ENCODE data around the gene TSPAN11.

- TF ChIP-seq, protein P1, sequence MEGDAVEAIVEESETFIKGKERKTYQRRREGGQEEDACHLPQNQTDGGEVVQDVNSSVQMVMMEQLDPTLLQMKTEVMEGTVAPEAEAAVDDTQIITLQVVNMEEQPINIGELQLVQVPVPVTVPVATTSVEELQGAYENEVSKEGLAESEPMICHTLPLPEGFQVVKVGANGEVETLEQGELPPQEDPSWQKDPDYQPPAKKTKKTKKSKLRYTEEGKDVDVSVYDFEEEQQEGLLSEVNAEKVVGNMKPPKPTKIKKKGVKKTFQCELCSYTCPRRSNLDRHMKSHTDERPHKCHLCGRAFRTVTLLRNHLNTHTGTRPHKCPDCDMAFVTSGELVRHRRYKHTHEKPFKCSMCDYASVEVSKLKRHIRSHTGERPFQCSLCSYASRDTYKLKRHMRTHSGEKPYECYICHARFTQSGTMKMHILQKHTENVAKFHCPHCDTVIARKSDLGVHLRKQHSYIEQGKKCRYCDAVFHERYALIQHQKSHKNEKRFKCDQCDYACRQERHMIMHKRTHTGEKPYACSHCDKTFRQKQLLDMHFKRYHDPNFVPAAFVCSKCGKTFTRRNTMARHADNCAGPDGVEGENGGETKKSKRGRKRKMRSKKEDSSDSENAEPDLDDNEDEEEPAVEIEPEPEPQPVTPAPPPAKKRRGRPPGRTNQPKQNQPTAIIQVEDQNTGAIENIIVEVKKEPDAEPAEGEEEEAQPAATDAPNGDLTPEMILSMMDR (IDR thresholded peaks at IDR 0.05; ENCODE audit: insufficient read depth, low read length, poor library complexity, severe bottlenecking) = no peak
- no peak for TF ChIP-seq EZH2phosphoT487 (conservative IDR thresholded peaks at IDR 0.05; ENCODE audit: low read length)
Observed at GRCh38 chr12:30927222-30927611, 669 bp downstream of the TSPAN11 start.

All from SU-DHL-6 (cell line).